K562 (cell line): ENCODE results near the gene CYB561A3. TPM values are rescaled to one million over a fixed set of nuclear protein-coding genes. Genes with fewer than 3 reads are reported as not detected.

Experiments used
- ATAC-seq: fragments of 200-7000 bp; cut with Tn5 transposase; 3 replicates; pipeline ENCODE4 v1.9.1; 2020; ENCODE audit warnings: moderate library complexity
- BruUV-seq: library from RNA; stranded (reverse); fragments of 400-500 nt; replicated peaks from 2 replicates; lab custom pipeline; 2021; lab: Mats Ljungman, UMichigan
- CTCF ChIA-PET: fragments of 300-600 bp; formaldehyde crosslinking; extraction: SDS; loops from one replicate; lab custom pipeline; 2021; ENCODE audit warnings: low intra/inter-chr PET ratio; lab: Yijun Ruan, JAX
- POLR2A ChIA-PET: fragments of 300-600, 350-650 bp; sonication (Branson Sonifier 250); formaldehyde crosslinking; extraction: SDS; loops from one replicate; lab custom pipeline; 2021; ENCODE audit warnings: antibody characterized with exemption, inconsistent platforms; lab: Yijun Ruan, JAX
- DNase-seq, 4 experiments: peaks; one replicate each; pipeline versions ENCODE4 v3.0.0 to v3.0.0-alpha.2; 2011 to 2018; ENCODE audit warnings: low spot score in 3 of 4, mixed read lengths in 3 of 4; ENCODE audit errors: extremely low read depth in 1 of 4
- FAIRE-seq: peaks from 2 replicates; lab custom pipeline; 2011; peaks lifted over from hg19 to GRCh38; lab: Jason Lieb, UNC
- H2AFZ ChIP-seq: 2 replicates; pipeline ENCODE4 v1.6.0; 2011; ENCODE audit warnings: low read depth, low read length, control low read depth, inconsistent platforms
- H3K27ac ChIP-seq: fragments of 200-600 bp; 3 replicates; pipeline ENCODE4 v1.8.0; 2011; ENCODE audit warnings: low read depth, mild to moderate bottlenecking, control low read depth, inconsistent platforms, low read length, moderate library complexity, mixed read lengths; ENCODE audit errors: extremely low read depth
- H3K27me3 ChIP-seq, 2 experiments: fragments of 300-600 bp in 1 of 2; 2 replicates in 1 of 2; 3 replicates in 1 of 2; pipeline versions ENCODE4 v1.6.0 to v1.8.0; 2011; ENCODE audit warnings: inconsistent platforms in 2 of 2, low read length in 2 of 2, mild to moderate bottlenecking in 1 of 2, mixed read lengths in 1 of 2, moderate library complexity in 1 of 2; ENCODE audit not compliant: control insufficient read depth in 2 of 2, insufficient read depth in 2 of 2
- H3K36me3 ChIP-seq: fragments of 300-600 bp; 3 replicates; pipeline ENCODE4 v1.8.0; 2011; ENCODE audit warnings: mild to moderate bottlenecking, low read length, inconsistent platforms; ENCODE audit not compliant: control insufficient read depth, insufficient read depth
- H3K4me1 ChIP-seq, 2 experiments: fragments of 200-600 bp in 1 of 2; replicated peaks in 1 of 2; 2 replicates in 1 of 2; 3 replicates in 1 of 2; pipeline versions ENCODE4 v1.5.1 to v1.8.0; 2011; ENCODE audit warnings: inconsistent platforms in 2 of 2, low read length in 2 of 2, mild to moderate bottlenecking in 1 of 2, mixed read lengths in 1 of 2, moderate library complexity in 1 of 2; ENCODE audit not compliant: control insufficient read depth in 2 of 2, insufficient read depth in 2 of 2
- H3K4me2 ChIP-seq: 2 replicates; pipeline ENCODE4 v1.6.1; 2011; ENCODE audit warnings: low read length, control low read depth, inconsistent platforms, mixed read lengths; ENCODE audit not compliant: insufficient read depth
- H3K4me3 ChIP-seq: fragments of 200-600 bp; sonication (generic), shearing (Covaris generic); 2 replicates; pipeline ENCODE4 v1.5.1; 2016; ENCODE audit warnings: control low read depth, inconsistent platforms
- H3K79me2 ChIP-seq: fragments of 200-600 bp; 3 replicates; pipeline ENCODE4 v1.8.0; 2011; ENCODE audit warnings: low read length, inconsistent platforms; ENCODE audit not compliant: control insufficient read depth, insufficient read depth
- H3K9ac ChIP-seq, 2 experiments: 2 replicates each; pipeline versions ENCODE4 v1.6.0 to v1.6.1; 2011; ENCODE audit warnings: low read depth in 2 of 2, low read length in 2 of 2, control low read depth in 1 of 2, inconsistent platforms in 1 of 2, mild to moderate bottlenecking in 1 of 2, mixed read lengths in 1 of 2; ENCODE audit not compliant: insufficient read depth in 1 of 2
- H3K9me1 ChIP-seq: one replicate; pipeline ENCODE4 v1.6.0; 2011; ENCODE audit warnings: inconsistent platforms, mild to moderate bottlenecking, low read length, moderate library complexity; ENCODE audit not compliant: control insufficient read depth, insufficient read depth
- H3K9me3 ChIP-seq: replicated peaks from 2 replicates; pipeline ENCODE4 v1.5.1; 2011; ENCODE audit warnings: low read depth, low read length, inconsistent platforms; ENCODE audit not compliant: control insufficient read depth, insufficient read depth
- H4K20me1 ChIP-seq: replicated peaks from 2 replicates; pipeline ENCODE4 v1.6.1; 2011; ENCODE audit warnings: low read length, inconsistent platforms, mixed read lengths; ENCODE audit not compliant: control insufficient read depth, insufficient read depth
- NR4A1 ChIP-seq, 2 experiments: fragments of 250-450 bp in 1 of 2; fragments of 450-650 bp in 1 of 2; sonication (Bioruptor Pico) in 1 of 2; IDR thresholded peaks; 2 replicates each; pipeline versions ENCODE4 v1.4.0 to v1.6.1; 2016 to 2020; ENCODE audit warnings: mild to moderate bottlenecking in 2 of 2, missing compliant biosample characterization in 1 of 2, missing genetic modification characterization in 1 of 2, moderate library complexity in 1 of 2
- TARDBP ChIP-seq: fragments of 450-650 bp; IDR thresholded peaks from 2 replicates; pipeline ENCODE4 v1.6.1; 2016
- ZNF318 ChIP-seq, 2 experiments: fragments of 450-650 bp; IDR thresholded peaks; 2 replicates each; pipeline ENCODE4 v1.6.1; 2016; ENCODE audit warnings: mild to moderate bottlenecking in 2 of 2, borderline replicate concordance in 1 of 2, low read depth in 1 of 2, moderate library complexity in 1 of 2
- ZNF444 ChIP-seq: fragments of 250-450 bp; sonication (Bioruptor Pico); IDR thresholded peaks from 2 replicates; pipeline ENCODE4 v1.4.0; 2020; ENCODE audit warnings: mild to moderate bottlenecking, moderate library complexity
- WGBS: fragments of 100-300 bp; shearing (Covaris generic); methylation state at CpG from one replicate; pipeline ENCODE4 v1.1.6; 2016; ENCODE audit warnings: low coverage, mixed read lengths; ENCODE audit not compliant: insufficient coverage; ENCODE audit errors: missing lambda C conversion rate; 5-methylcytosine and 5-hydroxymethylcytosine counted together
- in situ Hi-C: fragments of 300-500 bp; cut with MboI; formaldehyde crosslinking; loops from 4 replicates; pipeline ENCODE4 v1.15.0; 2018; ENCODE audit warnings: inconsistent platforms, mixed read lengths
- intact Hi-C: fragments of 100-400 bp; cut with micrococcal nuclease; formaldehyde crosslinking; loops from 2 replicates; pipeline ENCODE4 v1.14.2; 2022
- polyA plus RNA-seq, 8 experiments: library from polyadenylated mRNA; depleted of rRNA in 4 of 8; stranded (reverse) in 5 of 8; unstranded in 3 of 8; fragments of >200 nt; fragmentation: Nextera tagmentation in 2 of 8; fragmentation: Illumina TruSeq in 1 of 8; extraction: Ambion mirVana in 2 of 8; extraction: Trizol in 1 of 8; gene quantifications; 2 replicates each; pipeline versions ENCODE4 v1.2.1 to v1.2.3, GENCODE V29; 2011 to 2014; ENCODE audit warnings: inconsistent platforms in 1 of 8, missing spikeins in 1 of 8
- total RNA-seq, 7 experiments: library from RNA; depleted of rRNA in 6 of 7; stranded (reverse); fragments of >200 nt in 6 of 7; fragmentation: Illumina TruSeq in 2 of 7; extraction: Trizol in 2 of 7; gene quantifications; 2 replicates each; pipeline versions ENCODE4 v1.2.1 to v1.2.3, GENCODE V29; 2011 to 2021; ENCODE audit warnings: low replicate concordance in 1 of 7

CYB561A3 gene
- total and polyA plus RNA-seq, 9 of the 15 experiments (the other 6 are each of a cell fraction or from before 2014, with no cell fraction given), result 29.2 to 78.9 (median 37.9) TPM

- BruUV-seq, result no TSS peak
These were observed 33.3 kb downstream of the CYB561A3 start for GRCh38 chr11:61328351-61328750.

More at GRCh38 chr11:61328351-61328750, 33.3 kb downstream of the CYB561A3 start:
- POLR2A ChIA-PET, result interaction anchor here (0.8 to 2.4 kb wide), 7 partner anchors 18 to 101 kb away, joined by 3 to 11 read pairs (median 4); partner anchors contain the start of genes CPSF7, SDHAF2 and TMEM138
- H3K27ac ChIP-seq, result no peak overlapping the region
- no peaks in the 10 kb centered on the region for H3K9me3 ChIP-seq
- H3K27me3 ChIP-seq, result no peaks in the 10 kb centered on the region
- H3K9ac ChIP-seq, result no peak overlapping the region
- no peak for FAIRE-seq
- intact Hi-C loops, result no loop called here
- peaks cover 7% of the 10 kb centered on the region for H4K20me1 ChIP-seq
- CTCF ChIA-PET, result no interaction called here
- peaks cover 7 to 15% of the 10 kb centered on the region in 2 experiments; a peak in 4 of 5 replicates for H3K4me1 ChIP-seq
- no peak for ATAC-seq
- H3K79me2 ChIP-seq, result peaks cover 78% of the 10 kb centered on the region
- H2AFZ ChIP-seq, result no peak overlapping the region
- WGBS, result 94% methylated on average over 9 of the region's 9 CpGs
- H3K36me3 ChIP-seq, result peaks cover 78% of the 10 kb centered on the region
- H3K4me2 ChIP-seq, result no peak overlapping the region
- H3K9me1 ChIP-seq, result no peaks in the 10 kb centered on the region
- in situ Hi-C loops, result no loop called here
- no peak for DNase-seq
- H3K4me3 ChIP-seq, result no peak overlapping the region
- TF ChIP-seq TARDBP (no peak), NR4A1 (CRISPR knock-in tag; IDR thresholded peaks at IDR 0.05) (no peak), NR4A1 (tag; IDR thresholded peaks at IDR 0.05) (no peak), ZNF444 (CRISPR knock-in tag) (no peak), ZNF318 (IDR thresholded peaks at IDR 0.05; ENCODE audit: borderline replicate concordance in 1 of 2, low read depth in 1 of 2) (no peak)
- TF ChIP-seq, all 486 proteins: peak for 0
